ENCODE measurements around the gene SLC2A8.

GRCh38 chr9:127384016-127384730 is 12.8 kb upstream of the SLC2A8 start:
- TF ChIP-seq CTCF (IDR thresholded peaks at IDR 0.05) (no peak), POLR2A (IDR thresholded peaks at IDR 0.05) (no peak)

All from ovary (tissue), 3 donors.